GM19193 (cell line): Measurements from ENCODE around the gene SSBP1.

Experiments used
- POLR2A ChIP-seq: IDR thresholded peaks from 4 replicates; pipeline ENCODE4 v1.6.1; 2011; ENCODE audit not compliant: insufficient read depth, insufficient read length; ENCODE audit errors: extremely low read depth

SSBP1 gene

DNA sequence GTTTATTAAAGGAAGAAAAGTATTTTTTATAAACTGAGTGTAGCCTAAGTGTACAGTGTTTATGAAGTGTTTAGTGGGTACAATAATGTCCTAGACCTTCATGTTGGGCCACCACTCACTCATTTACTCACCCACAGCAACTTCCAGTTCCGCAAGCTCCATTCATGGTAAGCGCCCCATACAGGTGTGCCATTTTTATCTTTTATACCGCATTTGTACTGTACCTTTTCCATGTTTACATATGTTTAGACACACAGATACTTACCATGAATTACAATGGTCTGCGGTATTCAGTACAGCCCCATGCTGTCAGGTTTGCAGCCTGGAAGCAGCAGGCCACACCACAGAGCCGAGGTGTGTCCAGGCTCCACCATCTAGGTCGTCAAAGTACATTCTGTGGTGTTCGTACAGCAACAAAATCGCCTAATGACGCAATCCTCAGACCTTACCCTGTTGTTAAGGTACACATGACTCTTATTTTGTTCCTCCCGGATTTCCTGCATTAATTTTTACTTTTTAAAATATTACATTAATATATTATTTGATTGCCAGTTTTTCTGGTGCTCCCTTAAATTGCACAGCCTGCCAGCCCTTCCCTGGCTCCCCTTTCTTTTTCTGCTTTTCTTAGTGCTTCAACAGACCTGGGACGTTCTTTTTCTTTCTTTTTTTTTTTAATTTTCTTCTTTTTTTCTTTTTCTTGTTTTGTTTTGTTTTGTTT is 881 bp upstream of the SSBP1 start:
- TF ChIP-seq POLR2A: no peak

- no peak for TF ChIP-seq POLR2A
These were observed 445 bp downstream of the SSBP1 start for GRCh38 chr7:141738592-141739013.

- no peak for TF ChIP-seq POLR2A
These were observed 1.1 kb downstream of the SSBP1 start for GRCh38 chr7:141739250-141739649.

DNA sequence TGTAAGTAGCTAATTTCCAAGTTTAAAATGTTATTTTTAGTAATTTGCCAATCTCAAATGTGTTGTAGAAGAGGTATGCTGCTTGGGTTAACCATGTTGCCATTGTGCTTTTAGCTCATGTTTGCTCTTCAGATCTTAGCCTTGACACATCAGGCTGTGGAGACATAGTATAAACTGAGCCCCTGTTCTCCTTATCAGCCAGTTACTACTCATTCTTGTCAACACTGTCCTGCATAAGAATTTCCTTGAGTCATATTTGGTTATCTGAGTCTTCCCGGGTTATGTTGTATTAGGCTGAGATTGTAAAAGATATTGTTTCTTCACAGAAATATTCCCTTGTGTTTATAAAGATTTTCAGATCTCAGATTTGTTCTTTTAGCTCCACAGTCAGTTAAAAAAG is 4.1 kb downstream of the SSBP1 start:
- TF ChIP-seq POLR2A: no peak

- TF ChIP-seq POLR2A: no peak
These were observed 6.0 kb downstream of the SSBP1 start for GRCh38 chr7:141744131-141744530.

DNA sequence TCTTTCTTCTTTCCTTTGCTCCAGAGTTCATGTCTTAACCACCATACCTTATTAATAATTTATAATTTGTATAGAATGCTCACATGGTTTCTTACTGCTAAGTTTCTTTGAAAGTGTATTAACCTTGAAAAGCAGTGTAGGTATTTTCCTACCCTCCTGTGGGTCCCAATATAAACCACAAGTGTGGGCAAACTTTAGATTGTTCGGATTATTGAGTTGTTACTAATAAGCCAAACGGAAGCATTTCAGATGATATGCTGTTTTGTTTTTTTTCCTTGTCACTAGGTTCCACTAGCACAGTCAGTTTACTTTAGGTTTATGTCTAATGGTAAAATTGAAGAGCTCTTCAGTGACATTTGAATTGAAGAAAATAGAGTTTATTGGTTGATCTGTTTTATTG is 10.2 kb downstream of the SSBP1 start:
- no peak for TF ChIP-seq POLR2A

DNA sequence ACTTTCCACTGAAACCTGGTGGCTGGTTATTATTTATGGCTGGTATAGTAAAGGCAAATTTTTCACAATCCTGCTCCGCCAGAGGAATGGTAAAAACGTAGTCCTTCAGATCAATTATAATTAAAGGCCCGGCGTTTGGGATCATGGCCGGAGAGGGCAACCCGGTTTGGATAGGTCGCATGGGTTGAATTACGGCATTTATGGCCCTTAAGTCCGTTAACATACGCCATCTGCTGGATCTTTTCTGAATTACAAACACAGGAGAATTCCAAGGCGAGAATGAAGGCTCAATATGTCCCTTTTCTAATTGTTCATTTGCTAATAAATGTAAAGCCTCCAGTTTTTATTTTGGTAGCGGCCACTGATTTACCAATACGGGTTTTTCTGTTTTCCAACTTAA is 14.5 kb downstream of the SSBP1 start:
- no peak for TF ChIP-seq POLR2A

- no peak for TF ChIP-seq POLR2A
These were observed 16.8 kb downstream of the SSBP1 start for GRCh38 chr7:141754939-141755338.

GRCh38 chr7:141763797-141764196 is 25.6 kb downstream of the SSBP1 start, which contains the start of gene TAS2R3:
TSS of gene TAS2R3 (plus strand) at chr7:141764097. CDS start at chr7:141764159, 62 bp downstream.
- TF ChIP-seq POLR2A: no peak

GRCh38 chr7:141776374-141776773 is 38.2 kb downstream of the SSBP1 start, which contains the start of gene TAS2R4:
TSS of gene TAS2R4 (plus strand) at chr7:141776674. CDS start at chr7:141778489, 1,815 bp downstream.
- TF ChIP-seq POLR2A: no peak

- TF ChIP-seq POLR2A: no peak
These were observed 47.8 kb downstream of the SSBP1 start for GRCh38 chr7:141785706-141786552.

DNA sequence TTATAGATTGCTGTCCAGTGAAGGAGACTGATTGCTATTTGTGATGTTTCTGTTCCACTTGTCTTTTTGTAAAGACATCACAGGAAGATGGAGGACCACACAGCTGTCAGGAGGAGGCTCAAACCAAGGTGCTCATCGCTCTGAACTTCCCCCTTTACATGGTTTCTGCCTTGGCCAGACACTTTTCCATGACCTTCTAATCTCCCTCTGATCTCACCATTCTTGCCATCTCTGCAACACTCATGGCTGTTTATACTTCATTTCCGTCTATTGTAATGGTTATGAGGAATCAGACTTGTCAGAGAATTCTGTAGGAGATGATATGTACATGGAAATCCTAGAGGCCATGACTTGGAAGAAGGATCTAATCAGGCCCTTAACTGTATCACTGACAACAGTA is 50.1 kb downstream of the SSBP1 start:
- TF ChIP-seq POLR2A: no peak

DNA sequence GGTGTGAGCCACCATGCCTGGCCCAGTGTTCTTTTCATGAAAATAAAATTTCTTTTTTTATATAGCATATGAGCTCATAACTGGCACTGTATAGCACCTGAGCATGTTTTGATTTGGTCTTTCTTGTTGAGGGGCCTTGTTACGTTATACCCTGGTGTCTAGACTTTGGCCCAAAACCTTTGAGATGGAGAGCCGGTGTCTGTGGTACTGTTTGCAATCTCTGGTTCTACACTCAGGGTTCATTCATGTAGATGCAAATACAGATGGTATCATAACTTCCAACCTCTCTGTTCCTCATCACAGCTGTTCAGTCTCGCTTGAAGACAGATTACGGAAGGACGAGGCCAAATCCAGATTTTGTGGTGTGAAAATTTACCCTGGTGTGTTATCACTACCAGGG is 51.8 kb downstream of the SSBP1 start, which contains the start of gene TAS2R5:
TSS of gene TAS2R5 (plus strand) at position 301 of the 400 bp plus-strand sequence. CDS start 145 bp downstream, outside the sequence.
- no peak for TF ChIP-seq POLR2A

GRCh38 chr7:141792526-141792925 is 54.4 kb downstream of the SSBP1 start:
- no peak for TF ChIP-seq POLR2A
